CD4-positive, alpha-beta T cell treated with Interleukin-17A for 4 hours (primary cell): Measurements from ENCODE around the gene HES4.
"Not testable (repeated sequence)": the region's sequence is repeated elsewhere in the genome, so short reads cannot be mapped to it uniquely, and the experiment has no call there.

Source experiments
- DNase-seq: peaks from one replicate; pipeline ENCODE4 v3.0.0-alpha.2; 2020; ENCODE audit warnings: mixed read lengths

The HES4 gene

DNA sequence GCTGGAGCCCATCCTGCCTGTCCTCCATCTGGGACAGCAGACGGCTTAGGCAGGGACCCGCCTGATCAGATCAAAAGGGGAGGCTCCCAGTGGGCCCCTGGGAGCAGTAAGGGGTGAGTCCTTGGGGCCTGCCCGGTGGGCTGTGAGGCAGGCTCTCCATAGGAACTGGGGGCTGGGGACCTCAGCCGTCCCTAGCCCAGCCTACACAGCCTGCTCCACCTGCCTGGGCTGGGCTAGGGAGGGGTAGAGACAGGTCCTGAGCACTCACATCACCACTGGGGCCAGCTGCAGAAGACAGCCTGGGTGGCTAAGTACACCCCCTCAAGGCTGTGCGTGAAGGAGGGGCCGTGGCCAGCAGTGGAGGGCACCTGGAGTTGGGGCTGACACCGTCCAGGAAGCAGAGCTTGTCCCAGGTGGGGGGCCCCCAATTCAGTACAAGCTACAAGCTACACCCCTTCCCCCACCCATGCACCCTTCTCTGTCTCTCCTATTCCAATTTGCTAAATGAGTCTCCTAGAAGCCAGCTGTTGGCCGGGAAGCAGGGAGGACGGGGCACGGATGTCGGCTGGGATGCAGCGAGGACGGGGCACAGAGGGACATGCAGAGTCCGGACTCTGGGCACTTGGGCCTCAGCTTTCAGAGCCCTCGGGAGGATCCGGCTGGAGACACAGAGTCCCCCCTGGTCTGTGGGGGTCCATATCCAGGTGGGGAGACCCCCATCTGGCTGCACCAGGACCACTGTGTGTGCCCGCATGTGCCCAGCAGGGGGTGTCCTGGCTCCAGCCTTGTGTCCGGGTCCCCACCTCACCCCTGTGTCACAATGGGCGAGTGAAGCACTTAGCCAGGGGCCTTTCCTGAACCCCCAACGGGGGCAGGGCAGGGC lies 15.1 kb upstream of the HES4 start:
- DNase-seq = peak; percentile 35

DNA sequence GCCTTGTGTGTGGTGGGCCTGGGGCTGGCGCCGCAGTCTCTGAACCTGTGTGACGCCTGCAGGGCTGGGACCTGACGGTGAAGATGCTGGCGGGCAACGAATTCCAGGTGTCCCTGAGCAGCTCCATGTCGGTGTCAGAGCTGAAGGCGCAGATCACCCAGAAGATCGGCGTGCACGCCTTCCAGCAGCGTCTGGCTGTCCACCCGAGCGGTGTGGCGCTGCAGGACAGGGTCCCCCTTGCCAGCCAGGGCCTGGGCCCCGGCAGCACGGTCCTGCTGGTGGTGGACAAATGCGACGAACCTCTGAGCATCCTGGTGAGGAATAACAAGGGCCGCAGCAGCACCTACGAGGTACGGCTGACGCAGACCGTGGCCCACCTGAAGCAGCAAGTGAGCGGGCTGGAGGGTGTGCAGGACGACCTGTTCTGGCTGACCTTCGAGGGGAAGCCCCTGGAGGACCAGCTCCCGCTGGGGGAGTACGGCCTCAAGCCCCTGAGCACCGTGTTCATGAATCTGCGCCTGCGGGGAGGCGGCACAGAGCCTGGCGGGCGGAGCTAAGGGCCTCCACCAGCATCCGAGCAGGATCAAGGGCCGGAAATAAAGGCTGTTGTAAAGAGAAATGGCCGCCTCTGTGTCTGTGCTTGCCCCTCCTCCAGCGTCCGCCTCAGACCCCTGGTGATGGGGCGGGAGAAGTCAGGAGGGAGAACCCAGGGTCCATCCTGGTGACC lies 14.2 kb upstream of the HES4 start:
- DNase-seq = peak; percentile 53

DNA sequence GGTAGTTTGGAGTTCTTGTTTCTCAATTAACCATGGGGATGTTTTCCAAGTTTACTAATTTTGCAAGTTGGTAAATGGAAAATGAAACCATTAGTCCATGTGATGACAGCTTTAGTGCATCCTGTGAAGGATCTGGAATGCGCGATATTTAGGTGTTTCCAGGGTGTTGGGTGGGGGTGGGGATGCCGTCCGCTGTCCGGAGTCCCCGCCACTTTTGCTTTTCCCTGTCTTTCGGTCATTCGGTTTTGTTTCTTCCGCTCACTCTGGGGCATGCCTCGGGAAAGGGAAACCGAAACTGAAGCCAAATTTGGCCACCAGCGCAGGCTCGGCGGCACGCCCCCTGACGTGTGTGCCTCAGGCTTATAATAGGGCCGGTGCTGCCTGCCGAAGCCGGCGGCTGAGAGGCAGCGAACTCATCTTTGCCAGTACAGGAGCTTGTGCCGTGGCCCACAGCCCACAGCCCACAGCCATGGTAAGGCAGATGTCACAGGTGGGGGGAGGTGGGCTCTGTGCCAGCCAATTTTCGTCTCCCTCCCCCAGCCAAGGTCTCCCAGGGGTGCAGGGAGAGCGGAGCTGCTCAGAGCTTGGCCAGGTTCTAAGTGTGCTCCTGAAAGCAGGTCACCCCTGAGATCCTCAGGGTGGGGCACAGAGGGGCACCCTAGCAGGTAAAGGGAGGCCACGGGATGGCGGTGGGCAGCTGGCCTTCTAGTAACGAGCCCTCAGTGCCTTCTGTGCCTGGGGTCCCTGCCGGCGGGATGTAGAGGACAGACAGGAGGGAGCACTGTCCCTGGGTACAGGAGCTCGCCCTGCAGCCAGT lies 13.4 kb upstream of the HES4 start, which contains the start of gene ISG15:
TSS of gene ISG15 (plus strand) at position 393 of the 817 bp plus-strand sequence. CDS start at position 470, 77 bp downstream.
- peak; percentile 92 for DNase-seq

GRCh38 chr1:1012736-1013104 lies 12.8 kb upstream of the HES4 start:
- DNase-seq = not testable (repeated sequence)

DNA sequence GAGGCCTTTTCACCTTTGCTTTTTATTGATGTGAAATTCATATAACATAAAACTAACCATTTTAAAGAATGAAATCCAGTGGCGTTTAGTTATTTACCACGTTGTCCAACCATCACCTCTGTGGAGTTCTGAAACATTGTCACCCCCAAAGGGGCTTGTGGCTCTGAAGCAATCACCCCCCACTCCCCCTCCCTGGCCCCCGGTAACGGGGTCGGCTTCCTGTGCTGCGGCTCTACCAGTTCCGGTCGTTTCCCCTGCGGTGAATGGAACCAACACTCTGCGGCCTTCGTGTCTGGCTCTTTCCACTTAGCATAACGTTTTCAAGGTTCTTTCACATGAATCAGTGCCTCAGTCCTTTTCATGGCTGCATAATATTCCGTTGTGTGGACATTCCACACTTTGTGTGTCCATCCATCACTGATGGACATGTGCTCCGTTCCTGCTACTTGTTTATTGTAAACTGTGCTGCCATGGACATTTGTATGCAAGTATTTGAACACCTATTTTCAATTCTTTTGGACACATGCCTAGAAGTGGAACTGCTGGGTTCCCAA lies 11.6 kb upstream of the HES4 start:
- DNase-seq = no peak

DNA sequence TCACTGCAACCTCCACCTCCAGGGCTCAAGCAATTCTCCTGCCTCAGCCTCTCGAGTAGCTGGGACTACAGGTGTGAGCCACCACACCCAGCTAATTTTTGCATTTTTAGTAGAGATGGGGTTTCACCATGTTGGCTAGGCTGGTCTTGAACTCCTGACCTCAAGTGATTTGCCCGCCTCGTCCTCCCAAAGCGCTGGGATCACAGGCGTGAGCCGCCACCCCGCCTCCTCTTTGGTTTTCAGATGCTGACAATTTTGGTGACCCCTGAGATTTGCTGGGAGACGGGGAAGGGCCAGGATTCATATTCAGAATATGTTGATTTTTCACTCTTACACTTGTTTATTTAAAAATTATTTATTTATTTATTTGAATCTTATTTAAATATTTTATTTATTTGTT lies 10.2 kb upstream of the HES4 start:
- not testable (repeated sequence) for DNase-seq

- DNase-seq = no peak
Measured at GRCh38 chr1:1006305-1007159, 6.6 kb upstream of the HES4 start.

DNA sequence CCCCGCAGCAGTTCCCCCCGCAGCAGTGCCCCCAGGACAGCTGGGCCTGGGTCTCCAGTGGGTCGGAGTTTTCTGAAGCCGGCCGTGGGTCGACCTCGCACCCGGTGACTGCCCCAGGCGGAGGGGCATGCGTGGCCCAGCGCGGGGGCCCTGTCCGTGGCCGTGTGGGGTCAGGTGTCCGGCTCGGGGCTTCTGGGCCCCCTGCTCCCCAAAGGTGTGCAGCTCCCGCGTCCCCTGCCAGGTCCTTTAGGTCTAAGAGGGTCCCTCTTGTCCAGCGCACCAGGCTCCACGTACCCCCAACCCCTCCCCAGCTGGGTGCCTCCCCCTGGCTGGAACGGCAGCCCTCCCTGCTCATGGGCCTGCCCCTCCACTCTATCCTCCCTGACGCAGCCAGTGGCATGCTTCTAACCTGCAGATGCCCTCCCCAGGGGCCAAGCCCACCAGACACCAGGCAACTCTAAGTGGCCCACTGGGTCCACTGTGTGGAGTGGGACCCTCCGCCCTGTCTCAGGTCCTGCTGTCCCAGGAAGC lies 5.9 kb upstream of the HES4 start:
- no peak for DNase-seq

- no peak for DNase-seq
Measured at GRCh38 chr1:1004780-1005697, 5.1 kb upstream of the HES4 start.

DNA sequence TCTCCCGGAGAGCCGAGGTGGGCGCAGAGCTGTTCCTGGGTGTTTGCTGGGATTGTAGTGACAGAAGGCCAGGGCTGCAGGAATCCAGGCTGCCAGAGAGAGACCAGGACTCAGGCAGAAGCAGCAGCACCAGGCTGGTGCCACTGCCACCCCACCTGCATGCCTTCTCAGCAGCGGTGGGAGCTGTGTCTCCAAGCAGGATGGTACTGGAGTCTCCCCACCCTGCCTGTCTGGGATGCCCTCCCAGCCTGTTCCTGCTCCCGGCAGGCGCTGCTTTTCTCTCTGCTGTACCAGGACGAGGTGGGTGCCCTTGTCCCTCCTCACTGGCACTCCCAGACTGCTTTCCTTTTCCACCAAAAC lies 4.5 kb upstream of the HES4 start:
- DNase-seq = no peak

DNA sequence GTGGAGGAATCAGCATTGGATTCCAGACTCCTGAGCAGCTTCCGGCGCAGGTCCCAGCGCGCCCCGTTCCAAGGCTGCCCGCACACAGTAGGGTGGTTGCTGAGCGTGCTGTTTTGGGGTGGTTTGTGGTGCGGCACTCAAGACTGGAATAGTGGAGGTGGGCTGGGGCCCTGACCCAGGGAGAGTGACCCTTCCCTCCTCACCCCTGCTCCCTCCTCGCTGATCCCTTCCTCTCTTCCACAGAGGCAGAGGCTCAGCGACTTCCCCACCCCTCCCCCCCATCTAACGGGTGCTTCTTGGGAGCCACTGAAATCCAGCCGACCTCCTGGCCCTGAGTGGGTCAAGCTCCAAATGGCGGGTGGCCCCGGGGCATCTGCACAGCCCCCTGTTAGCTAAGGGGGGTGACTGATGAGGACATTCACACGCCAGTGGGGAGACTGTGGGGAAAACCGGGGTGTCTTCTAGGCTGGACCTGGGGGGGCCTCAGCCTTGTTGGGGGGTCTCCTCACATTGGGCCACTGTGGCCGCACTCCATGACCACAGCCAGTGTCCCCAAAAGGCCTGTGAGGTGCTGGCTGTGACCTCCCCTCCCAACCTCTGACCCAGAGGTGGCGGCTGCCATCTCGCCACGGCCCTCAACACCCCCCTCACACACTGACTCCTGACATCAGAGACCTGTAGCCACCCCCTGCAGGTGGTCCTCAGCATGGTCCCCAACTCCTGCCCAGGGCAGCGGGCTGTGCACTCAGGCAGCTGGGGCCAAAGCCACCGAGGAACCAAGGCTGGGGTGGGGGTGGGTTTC lies 3.9 kb upstream of the HES4 start:
- no peak for DNase-seq

- peak; percentile 10 for DNase-seq
Measured at GRCh38 chr1:1001057-1001783, 1.3 kb upstream of the HES4 start.

- DNase-seq = peak; percentile 58
Measured at GRCh38 chr1:1000357-1001056, 610 bp upstream of the HES4 start.

GRCh38 chr1:998995-999724 lies 737 bp downstream of the HES4 start:
- peak; percentile 35 for DNase-seq

GRCh38 chr1:998745-998994 lies 1.2 kb downstream of the HES4 start:
- DNase-seq = no peak

GRCh38 chr1:997993-998744 lies 1.7 kb downstream of the HES4 start:
- DNase-seq = no peak

DNA sequence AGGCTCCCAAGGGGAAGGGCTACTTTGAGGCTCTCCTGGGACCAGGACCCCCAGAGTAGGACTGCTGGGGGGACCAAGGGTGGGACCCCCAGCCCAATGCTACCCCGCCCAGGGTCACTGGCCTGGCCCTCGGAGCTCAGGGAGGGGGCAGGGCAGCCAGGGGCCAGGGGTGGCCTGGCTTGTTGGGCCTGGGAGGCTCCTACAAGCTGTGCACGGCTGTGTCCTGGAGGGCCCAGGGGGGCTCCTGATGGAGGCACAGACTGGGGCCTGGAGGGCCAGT lies 2.2 kb downstream of the HES4 start:
- DNase-seq = no peak
